Activated naive CD8-positive, alpha-beta T cell treated with anti-CD3 and anti-CD28 coated beads for 36 hours (primary cell): Measurements from ENCODE around the gene MGAT4A. TPM values are rescaled to one million over a fixed set of nuclear protein-coding genes. Genes with fewer than 3 reads are reported as not detected.

Source experiments
- DNase-seq: peaks from one replicate; pipeline ENCODE4 v3.0.0; 2021
- H3K27ac Mint-ChIP-seq: one replicate; pipeline ENCODE4 v1.8.0; 2022; ENCODE audit warnings: mild to moderate bottlenecking, moderate library complexity, mixed read lengths
- H3K27me3 Mint-ChIP-seq: one replicate; pipeline ENCODE4 v1.8.0; 2022; ENCODE audit warnings: mild to moderate bottlenecking, mixed read lengths
- H3K36me3 Mint-ChIP-seq: one replicate; pipeline ENCODE4 v1.8.0; 2021; ENCODE audit warnings: mild to moderate bottlenecking, mixed read lengths
- H3K4me1 Mint-ChIP-seq: one replicate; pipeline ENCODE4 v1.8.0; 2021; ENCODE audit warnings: mixed read lengths
- H3K4me3 Mint-ChIP-seq: one replicate; pipeline ENCODE4 v1.8.0; 2022; ENCODE audit warnings: mild to moderate bottlenecking, moderate library complexity, mixed read lengths
- H3K9me3 Mint-ChIP-seq: one replicate; pipeline ENCODE4 v1.8.0; 2022; ENCODE audit warnings: mixed read lengths
- total RNA-seq, 2 experiments: library from RNA; stranded (reverse); gene quantifications; one replicate each; pipeline ENCODE4 v1.2.3, GENCODE V29; 2021

The MGAT4A gene
- total RNA-seq, 2 experiments from 2014 or later: 45.1 to 49.3 TPM

- no peak for DNase-seq
- peak overlapping the region; percentile 27 for H3K27ac Mint-ChIP-seq
- H3K27me3 Mint-ChIP-seq: no peaks in the 10 kb centered on the region
- H3K4me3 Mint-ChIP-seq: peak overlapping the region; percentile 23
- no peaks in the 10 kb centered on the region for H3K9me3 Mint-ChIP-seq
- H3K4me1 Mint-ChIP-seq: peaks cover 70% of the 10 kb centered on the region
- peaks cover 12% of the 10 kb centered on the region for H3K36me3 Mint-ChIP-seq
Observed at GRCh38 chr2:98708396-98709186, 22.3 kb downstream of the MGAT4A start.

DNA sequence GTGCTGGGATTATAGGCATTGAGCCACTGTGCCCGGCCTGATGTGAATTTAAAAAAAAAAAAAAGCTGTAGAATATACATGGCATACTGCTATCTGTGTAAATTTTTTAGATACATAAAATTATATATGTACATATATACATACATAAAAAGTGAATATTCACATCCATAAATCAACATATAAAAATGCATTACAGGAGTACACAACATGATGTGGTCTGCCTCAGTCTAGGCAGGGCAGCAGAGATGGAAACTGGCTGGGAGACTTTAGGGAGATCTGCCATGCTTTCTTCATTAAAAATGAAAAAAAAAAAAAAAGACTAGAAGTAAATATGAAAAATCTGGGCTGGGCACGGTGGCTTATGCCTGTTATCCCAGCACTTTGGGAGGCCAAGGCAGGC lies 24.3 kb downstream of the MGAT4A start:
- Mint-ChIP-seq H3K4me1 (peaks cover 70% of the 10 kb centered on the region), H3K36me3 (peaks cover 15% of the 10 kb centered on the region), H3K4me3 (no peak overlapping the region), H3K27me3 (no peaks in the 10 kb centered on the region), H3K9me3 (no peaks in the 10 kb centered on the region), H3K27ac (no peak overlapping the region)
- DNase-seq: no peak

GRCh38 chr2:98705333-98705617 lies 25.7 kb downstream of the MGAT4A start:
- DNase-seq: no peak
- Mint-ChIP-seq H3K4me1 (peaks cover 65% of the 10 kb centered on the region), H3K9me3 (no peaks in the 10 kb centered on the region), H3K36me3 (peaks cover 15% of the 10 kb centered on the region), H3K4me3 (no peak overlapping the region), H3K27ac (no peak overlapping the region), H3K27me3 (no peaks in the 10 kb centered on the region)

- Mint-ChIP-seq H3K36me3 (peaks cover 13% of the 10 kb centered on the region), H3K4me3 (no peak overlapping the region), H3K4me1 (peaks cover 63% of the 10 kb centered on the region), H3K27me3 (no peaks in the 10 kb centered on the region), H3K27ac (peak overlapping the region; percentile 67), H3K9me3 (no peaks in the 10 kb centered on the region)
- DNase-seq: no peak
Observed at GRCh38 chr2:98704499-98705332, 26.2 kb downstream of the MGAT4A start.

DNA sequence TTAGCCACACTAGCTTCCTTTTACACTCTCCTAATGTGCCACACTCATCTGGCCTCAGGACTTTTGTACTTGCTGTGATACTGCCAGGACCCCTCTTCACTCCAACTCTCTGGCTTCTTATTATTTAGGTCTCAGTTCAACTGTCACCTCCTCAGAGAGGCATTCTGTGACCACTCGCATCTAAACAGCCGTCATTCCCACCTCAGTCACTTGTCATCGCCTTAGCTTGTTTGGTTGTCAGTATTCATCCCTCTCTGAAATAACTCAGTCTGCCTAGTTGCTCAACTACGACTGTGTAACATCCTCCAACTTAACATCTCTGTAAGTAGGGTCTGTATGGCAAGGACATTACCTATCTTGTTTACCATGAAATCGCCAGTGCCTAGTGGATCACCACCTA lies 27.2 kb downstream of the MGAT4A start:
- Mint-ChIP-seq H3K27ac (peak overlapping the region; percentile 79), H3K36me3 (peaks cover 15% of the 10 kb centered on the region), H3K4me1 (peaks cover 62% of the 10 kb centered on the region), H3K4me3 (no peak overlapping the region), H3K27me3 (no peaks in the 10 kb centered on the region), H3K9me3 (peaks cover under 1% of the 10 kb centered on the region)
- no peak for DNase-seq

DNA sequence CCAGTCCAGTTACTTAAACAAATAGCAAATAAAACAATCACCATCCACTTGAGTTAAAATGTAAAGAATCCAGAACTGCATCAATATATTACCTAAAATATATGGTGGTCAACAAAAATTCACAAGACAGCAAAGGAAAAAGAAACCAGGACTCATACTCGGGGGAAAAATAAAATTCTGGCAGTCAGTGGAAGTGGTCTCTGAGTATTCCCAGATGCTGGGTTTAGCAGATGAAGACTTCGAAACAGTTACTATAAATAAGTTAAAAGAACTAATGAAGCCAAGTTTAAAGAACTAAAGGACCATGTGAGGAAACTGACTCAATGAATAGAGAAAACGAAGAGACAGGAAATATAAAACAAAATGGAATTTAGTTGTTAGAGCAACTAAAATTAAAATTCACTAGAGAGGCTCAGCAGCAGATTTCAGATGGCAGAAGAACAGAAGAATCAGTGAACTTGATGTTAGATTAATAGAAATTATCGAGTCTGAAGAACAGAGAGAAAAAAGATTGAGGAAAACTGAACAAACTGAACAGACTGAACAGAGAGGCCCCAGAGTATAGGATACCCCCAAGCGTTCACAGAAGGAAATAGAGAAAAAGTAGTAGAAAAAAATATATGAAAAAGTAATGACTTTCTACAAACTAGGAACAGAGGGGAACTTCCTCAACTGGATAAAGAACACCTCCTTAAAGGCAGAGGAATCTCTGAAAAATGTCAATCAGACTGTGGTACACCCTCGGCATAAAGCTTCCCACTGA lies 27.9 kb downstream of the MGAT4A start:
- Mint-ChIP-seq H3K36me3 (peaks cover 20% of the 10 kb centered on the region), H3K27ac (peak overlapping the region; percentile 79), H3K9me3 (peaks cover 2% of the 10 kb centered on the region), H3K27me3 (no peaks in the 10 kb centered on the region), H3K4me3 (peak overlapping the region; percentile 56), H3K4me1 (peaks cover 63% of the 10 kb centered on the region)
- DNase-seq: no peak

GRCh38 chr2:98702127-98702802 lies 28.7 kb downstream of the MGAT4A start:
- Mint-ChIP-seq H3K9me3 (peaks cover 2% of the 10 kb centered on the region), H3K4me1 (peaks cover 64% of the 10 kb centered on the region), H3K27ac (peak overlapping the region; percentile 79), H3K36me3 (peaks cover 18% of the 10 kb centered on the region), H3K4me3 (peak overlapping the region; percentile 56), H3K27me3 (no peaks in the 10 kb centered on the region)
- DNase-seq: no peak

GRCh38 chr2:98701230-98701629 lies 29.7 kb downstream of the MGAT4A start:
- peaks cover 73% of the 10 kb centered on the region for H3K4me1 Mint-ChIP-seq
- no peak overlapping the region for H3K27ac Mint-ChIP-seq
- H3K4me3 Mint-ChIP-seq: no peak overlapping the region
- H3K36me3 Mint-ChIP-seq: peaks cover 21% of the 10 kb centered on the region
- H3K27me3 Mint-ChIP-seq: no peaks in the 10 kb centered on the region
- no peak for DNase-seq
- H3K9me3 Mint-ChIP-seq: peaks cover 2% of the 10 kb centered on the region

GRCh38 chr2:98698896-98699295 lies 32.0 kb downstream of the MGAT4A start:
- peak overlapping the region; percentile 49 for H3K27ac Mint-ChIP-seq
- H3K9me3 Mint-ChIP-seq: peaks cover 4% of the 10 kb centered on the region
- no peak overlapping the region for H3K4me3 Mint-ChIP-seq
- H3K27me3 Mint-ChIP-seq: no peaks in the 10 kb centered on the region
- peaks cover 78% of the 10 kb centered on the region for H3K4me1 Mint-ChIP-seq
- DNase-seq: no peak
- peaks cover 33% of the 10 kb centered on the region for H3K36me3 Mint-ChIP-seq

- Mint-ChIP-seq H3K4me1 (peaks cover 80% of the 10 kb centered on the region), H3K27me3 (no peaks in the 10 kb centered on the region), H3K36me3 (peaks cover 38% of the 10 kb centered on the region), H3K9me3 (peaks cover 8% of the 10 kb centered on the region), H3K27ac (no peak overlapping the region), H3K4me3 (no peak overlapping the region)
- no peak for DNase-seq
Observed at GRCh38 chr2:98697651-98698337, 33.1 kb downstream of the MGAT4A start.

DNA sequence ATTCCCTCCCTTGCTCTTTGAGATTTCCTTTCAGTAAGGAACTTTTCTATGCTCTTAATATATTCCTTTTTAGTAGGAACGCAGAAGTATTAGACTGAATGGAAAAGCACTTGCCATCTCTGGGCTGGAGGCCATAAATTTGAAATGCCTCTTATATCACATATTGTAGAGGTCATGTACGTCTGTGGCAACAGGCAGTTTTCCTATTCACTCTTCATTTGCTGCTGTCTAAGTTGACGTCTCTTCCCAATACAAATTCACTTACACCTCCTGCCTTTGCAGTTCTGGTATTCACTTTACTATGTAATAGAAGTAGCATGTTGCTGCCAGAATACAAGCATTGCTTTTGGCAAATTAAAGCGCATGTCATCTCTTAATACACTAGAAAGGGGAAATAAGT lies 34.7 kb downstream of the MGAT4A start:
- Mint-ChIP-seq H3K4me1 (peaks cover 72% of the 10 kb centered on the region), H3K27me3 (no peaks in the 10 kb centered on the region), H3K9me3 (peaks cover 9% of the 10 kb centered on the region), H3K27ac (peak overlapping the region; percentile 59), H3K36me3 (peaks cover 39% of the 10 kb centered on the region), H3K4me3 (no peak overlapping the region)
- no peak for DNase-seq

GRCh38 chr2:98695255-98695654 lies 35.7 kb downstream of the MGAT4A start:
- DNase-seq: no peak
- Mint-ChIP-seq H3K36me3 (peaks cover 44% of the 10 kb centered on the region), H3K27me3 (no peaks in the 10 kb centered on the region), H3K4me1 (peaks cover 76% of the 10 kb centered on the region), H3K27ac (peak overlapping the region; percentile 67), H3K9me3 (peaks cover 9% of the 10 kb centered on the region), H3K4me3 (no peak overlapping the region)

GRCh38 chr2:98693477-98693876 lies 37.5 kb downstream of the MGAT4A start:
- Mint-ChIP-seq H3K27ac (peak overlapping the region; percentile 92), H3K4me3 (peak overlapping the region; percentile 58), H3K27me3 (no peaks in the 10 kb centered on the region), H3K9me3 (peaks cover 7% of the 10 kb centered on the region), H3K36me3 (peaks cover 45% of the 10 kb centered on the region), H3K4me1 (peaks cover 74% of the 10 kb centered on the region)
- no peak for DNase-seq
